ENCODE data around the gene MEIS1.
"Not testable (repeated sequence)": the region's sequence is repeated elsewhere in the genome, so short reads cannot be mapped to it uniquely, and the experiment has no call there.

Gene MEIS1

GRCh38 chr2:66434679-66435548 is at the start of gene MEIS1:
TSS of gene MEIS1 (plus strand) at chr2:66435125. CDS start at chr2:66435857, 732 bp downstream.
- peak in 54 of 56 donors; percentile 48 to 92 (median 84) for DNase-seq

GRCh38 chr2:66387016-66387753 is 47.7 kb upstream of the MEIS1 start:
- no peak for DNase-seq

GRCh38 chr2:66389651-66390131 is 45.2 kb upstream of the MEIS1 start:
- no peak for DNase-seq

GRCh38 chr2:66390152-66390551 is 44.8 kb upstream of the MEIS1 start:
- DNase-seq, result no peak

- DNase-seq, result no peak
Observed at GRCh38 chr2:66390811-66391210, 44.1 kb upstream of the MEIS1 start.

GRCh38 chr2:66391240-66391639 is 43.7 kb upstream of the MEIS1 start:
- DNase-seq, result not testable (repeated sequence)

GRCh38 chr2:66405473-66405872 is 29.5 kb upstream of the MEIS1 start:
- no peak for DNase-seq

- no peak for DNase-seq
Observed at GRCh38 chr2:66408905-66409304, 26.0 kb upstream of the MEIS1 start.

- DNase-seq, result no peak
Observed at GRCh38 chr2:66412874-66413273, 22.1 kb upstream of the MEIS1 start.

GRCh38 chr2:66414896-66415295 is 20.0 kb upstream of the MEIS1 start:
- no peak for DNase-seq

- no peak for DNase-seq
Observed at GRCh38 chr2:66418381-66418780, 16.5 kb upstream of the MEIS1 start.

- DNase-seq, result no peak
Observed at GRCh38 chr2:66421612-66422011, 13.3 kb upstream of the MEIS1 start.

- DNase-seq, result no peak
Observed at GRCh38 chr2:66423391-66424124, 11.4 kb upstream of the MEIS1 start.

GRCh38 chr2:66426244-66427111 is 8.4 kb upstream of the MEIS1 start:
- no peak for DNase-seq

- no peak for DNase-seq
Observed at GRCh38 chr2:66427300-66427699, 7.6 kb upstream of the MEIS1 start.

GRCh38 chr2:66428986-66429612 is 5.8 kb upstream of the MEIS1 start:
- peak in 1 of 56 donors; percentile 61 for DNase-seq

- DNase-seq, result no peak
Observed at GRCh38 chr2:66429693-66430504, 5.0 kb upstream of the MEIS1 start.

GRCh38 chr2:66430505-66431273 is 4.2 kb upstream of the MEIS1 start:
- no peak for DNase-seq

- no peak for DNase-seq
Observed at GRCh38 chr2:66431274-66431642, 3.7 kb upstream of the MEIS1 start.
